DMS153 treated with DMSO at 0.1 percent for 48 hours (cell line): ENCODE measurements around the gene OR2D2.
"Not testable (repeated sequence)": the region's sequence is repeated elsewhere in the genome, so short reads cannot be mapped to it uniquely, and the experiment has no call there.

Experiments used
- DNase-seq: peaks from one replicate; lab custom pipeline; 2025; ENCODE audit not compliant: unreplicated experiment; lab: John Stamatoyannopoulos, UW

OR2D2 gene

DNA sequence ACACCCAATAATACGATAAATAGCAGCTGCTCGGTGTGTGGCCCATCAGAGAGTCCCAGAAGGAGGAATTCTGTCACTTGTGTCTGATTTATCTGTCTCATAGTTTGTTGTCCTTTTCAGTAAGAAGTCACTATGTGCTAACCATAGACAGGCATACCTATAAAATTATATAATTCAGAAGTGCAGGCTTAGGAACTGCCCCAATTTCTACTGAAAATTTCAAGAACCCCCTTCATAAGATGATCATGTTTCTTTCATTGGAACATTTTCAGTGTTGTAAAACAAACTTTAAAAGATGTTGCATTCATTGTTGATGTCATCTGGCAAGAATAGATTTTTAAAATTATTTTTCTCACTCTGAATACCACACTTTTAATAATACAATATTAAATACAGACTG lies at the start of gene OR2D2:
Gene OR2D2, minus strand, starts transcription at position 101 of the 400 bp plus-strand sequence. Its CDS starts 0 bp downstream, at position 101.
- no peak for DNase-seq

DNA sequence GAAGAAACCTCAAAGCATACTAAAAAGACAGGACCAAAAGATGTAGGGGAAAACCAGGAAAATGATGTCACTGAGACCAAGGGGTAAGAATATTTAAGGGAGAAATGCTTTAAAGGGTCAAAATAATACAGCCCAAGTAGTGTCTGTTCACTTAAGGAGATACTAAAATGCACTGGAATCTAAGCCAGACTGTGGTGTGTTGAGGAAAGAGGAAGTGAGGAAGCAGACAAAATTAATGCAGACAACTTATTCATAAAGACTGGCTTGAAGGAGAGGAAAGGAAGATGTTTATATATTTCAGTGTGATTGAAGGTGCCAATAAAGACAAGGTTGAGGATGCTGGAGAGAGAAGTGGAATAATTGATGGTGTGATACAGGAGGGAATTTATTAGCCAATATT lies 49.7 kb upstream of the OR2D2 start:
- no peak for DNase-seq

DNA sequence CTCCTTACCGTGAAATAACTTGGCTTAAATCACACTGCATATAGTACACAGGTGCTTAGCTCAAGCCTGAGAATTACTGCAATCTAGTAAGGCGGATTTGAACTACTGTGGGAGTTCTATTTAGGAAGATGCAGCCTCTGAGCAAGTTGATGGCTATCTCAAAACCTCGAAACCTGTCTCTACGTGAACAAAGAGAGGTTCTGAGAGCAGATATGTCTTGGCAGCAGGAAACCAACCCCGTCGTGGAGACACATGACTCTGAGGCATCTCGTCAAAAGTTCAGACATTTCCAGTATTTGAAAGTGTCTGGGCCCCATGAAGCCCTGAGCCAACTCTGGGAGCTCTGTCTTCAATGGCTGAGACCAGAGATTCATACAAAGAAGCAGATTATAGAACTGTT lies 39.8 kb upstream of the OR2D2 start:
- no peak for DNase-seq

DNA sequence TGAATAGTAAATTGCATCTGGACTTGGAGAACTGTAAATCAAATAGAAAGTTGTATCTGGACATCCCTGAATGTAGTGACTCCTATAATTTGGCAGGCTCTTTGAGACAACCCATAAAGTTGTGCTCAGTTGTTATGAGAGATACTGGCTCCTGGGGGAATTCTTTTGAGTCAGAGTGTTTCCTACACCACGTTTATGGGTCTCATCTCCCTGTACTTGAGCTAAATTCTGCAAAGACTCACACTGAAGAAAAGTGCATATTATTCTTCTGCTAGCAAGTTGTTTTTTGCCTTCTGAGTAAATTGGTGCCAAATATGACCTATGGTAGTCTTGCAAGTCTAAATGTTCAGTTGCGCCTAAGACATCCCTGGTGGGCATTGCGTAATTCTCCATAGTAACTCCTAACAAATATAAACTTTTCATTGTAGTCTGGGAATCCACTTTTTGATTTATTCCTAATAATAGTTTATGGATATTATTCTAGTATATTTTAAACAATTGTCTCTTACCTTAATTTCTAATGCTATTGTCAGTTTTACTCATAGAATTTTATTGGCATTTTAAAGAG lies 38.9 kb upstream of the OR2D2 start:
- DNase-seq, result no peak

- no peak for DNase-seq
Measured at GRCh38 chr11:6928916-6929315, 36.6 kb upstream of the OR2D2 start.

DNA sequence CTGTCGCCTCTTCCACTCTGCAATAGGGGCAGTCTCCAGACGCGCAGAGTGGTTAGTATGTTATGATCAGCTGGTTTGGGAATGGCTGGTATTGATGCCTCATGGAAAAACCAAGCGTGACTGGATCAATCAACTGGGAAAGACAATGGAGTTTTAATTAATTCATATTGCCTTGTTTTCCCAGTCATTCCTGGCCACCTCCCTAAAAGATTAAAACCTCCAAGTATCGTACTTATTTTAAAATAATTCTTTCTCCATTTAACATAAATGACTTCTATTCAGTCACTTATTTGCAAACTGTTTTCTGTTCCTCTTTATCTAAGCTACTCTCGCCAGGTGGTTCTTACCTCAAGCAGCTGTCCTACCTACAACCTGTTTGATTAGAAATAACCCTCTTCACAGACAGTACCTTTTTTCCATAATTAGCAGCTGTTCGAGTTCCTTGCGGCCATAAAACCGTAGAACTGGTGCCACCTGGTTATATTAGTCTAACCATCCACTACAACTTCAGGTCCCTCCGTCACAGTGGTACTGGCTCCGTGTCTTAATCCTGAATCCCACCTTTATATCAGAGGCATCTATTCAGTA lies 34.8 kb upstream of the OR2D2 start:
- no peak for DNase-seq

- peak; percentile 67 for DNase-seq
Measured at GRCh38 chr11:6926208-6927029, 34.1 kb upstream of the OR2D2 start, which contains the start of gene ZNF215. TSS of gene ZNF215 (plus strand) at chr11:6926426. CDS start at chr11:6932273, 5,847 bp downstream.

DNA sequence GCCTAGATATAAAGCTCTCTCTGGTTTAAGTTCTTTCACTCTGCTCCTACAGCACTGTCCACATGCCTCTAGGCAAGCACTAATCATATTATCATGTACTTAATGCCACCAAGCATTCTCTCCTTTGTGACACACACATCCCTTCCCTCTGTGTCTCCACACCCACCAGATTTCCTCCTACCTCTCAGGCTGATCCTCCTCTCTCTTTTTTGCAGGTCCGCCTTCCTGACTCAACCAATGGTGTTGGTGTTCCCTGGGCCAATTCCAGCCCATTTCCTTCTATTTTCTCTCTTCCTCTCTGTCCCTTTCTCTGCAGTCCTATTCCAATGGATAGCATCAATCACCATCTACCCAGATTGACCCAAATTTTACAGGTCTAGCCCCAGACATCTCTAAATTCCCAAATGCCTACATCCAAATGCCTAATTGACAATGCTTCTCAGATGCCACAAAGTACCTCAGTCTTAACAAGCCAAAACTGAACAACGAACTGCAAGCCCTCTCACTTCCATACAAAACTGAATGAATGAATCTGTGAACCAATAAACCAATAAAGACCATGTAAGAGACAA lies 33.4 kb upstream of the OR2D2 start:
- peak; percentile 32 for DNase-seq

DNA sequence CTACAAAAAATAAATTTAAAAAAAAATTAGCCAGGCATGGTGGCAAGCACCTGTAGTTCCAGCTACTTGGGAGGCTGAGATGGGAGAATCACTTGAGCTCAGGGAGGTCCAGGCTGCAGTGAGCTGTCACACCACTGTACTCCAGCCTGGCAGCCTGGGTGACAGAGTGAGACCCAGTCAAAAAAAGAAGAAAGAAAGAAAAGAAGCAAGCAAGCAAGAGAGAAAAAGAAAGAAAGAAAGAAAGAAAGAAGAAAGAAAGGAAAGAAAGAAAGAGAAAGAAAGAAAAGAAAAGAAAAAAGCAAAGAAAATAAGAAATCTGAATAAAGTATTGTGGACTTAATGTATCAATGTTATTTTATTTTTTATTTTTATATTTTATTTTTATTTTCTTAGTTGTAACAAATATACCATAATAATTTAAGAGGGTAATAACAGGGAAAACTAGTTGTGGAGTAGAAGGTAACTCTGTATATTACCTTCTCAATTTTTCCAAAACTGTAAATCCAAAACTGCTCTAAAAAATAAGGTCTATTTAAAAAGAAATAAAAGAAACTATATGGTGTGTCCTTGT lies 32.8 kb upstream of the OR2D2 start:
- no peak for DNase-seq

- no peak for DNase-seq
Measured at GRCh38 chr11:6920702-6921101, 28.4 kb upstream of the OR2D2 start, which contains the start of gene OR2D3. TSS of gene OR2D3 (plus strand) at chr11:6921002. CDS start at chr11:6921002, 0 bp downstream.

GRCh38 chr11:6919698-6920097 lies 27.4 kb upstream of the OR2D2 start:
- DNase-seq, result no peak

DNA sequence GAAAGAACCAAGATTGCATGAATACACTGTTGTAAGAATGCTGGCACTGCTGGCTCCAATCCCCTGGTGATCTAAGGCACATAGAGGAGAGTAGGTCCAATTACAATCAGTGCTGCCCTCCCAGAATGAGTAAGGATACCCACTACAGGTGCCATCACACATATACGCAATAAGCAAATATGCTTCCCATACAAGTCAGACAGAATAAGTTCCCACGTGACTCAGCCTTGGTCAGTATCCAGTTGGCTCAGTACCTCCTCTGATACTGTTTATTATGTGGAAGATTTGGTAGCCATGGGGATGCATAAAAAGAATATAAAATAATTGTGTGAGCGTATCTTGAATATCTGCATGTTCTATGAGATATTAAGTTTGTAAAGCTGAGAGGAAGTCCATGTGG lies 19.6 kb upstream of the OR2D2 start:
- DNase-seq, result no peak

DNA sequence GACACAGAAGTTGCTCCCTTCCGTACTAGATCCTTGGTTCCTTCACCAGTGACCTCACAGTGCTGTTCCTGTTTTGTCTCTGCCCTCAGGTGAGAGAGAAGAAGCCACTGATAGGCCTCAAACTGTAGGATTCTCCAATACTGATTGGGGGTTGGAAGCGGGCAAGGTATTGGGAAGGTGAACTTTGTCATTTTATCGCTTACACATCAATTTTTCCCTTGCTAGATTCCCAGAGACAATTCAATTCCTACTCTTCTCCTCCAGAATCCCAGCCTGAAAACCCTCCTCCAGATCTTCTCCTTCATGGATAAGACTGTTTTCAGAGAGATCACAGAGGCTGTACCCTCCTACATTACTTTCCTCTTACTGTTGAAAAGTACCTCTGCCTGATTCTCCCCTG lies 19.1 kb upstream of the OR2D2 start:
- no peak for DNase-seq

DNA sequence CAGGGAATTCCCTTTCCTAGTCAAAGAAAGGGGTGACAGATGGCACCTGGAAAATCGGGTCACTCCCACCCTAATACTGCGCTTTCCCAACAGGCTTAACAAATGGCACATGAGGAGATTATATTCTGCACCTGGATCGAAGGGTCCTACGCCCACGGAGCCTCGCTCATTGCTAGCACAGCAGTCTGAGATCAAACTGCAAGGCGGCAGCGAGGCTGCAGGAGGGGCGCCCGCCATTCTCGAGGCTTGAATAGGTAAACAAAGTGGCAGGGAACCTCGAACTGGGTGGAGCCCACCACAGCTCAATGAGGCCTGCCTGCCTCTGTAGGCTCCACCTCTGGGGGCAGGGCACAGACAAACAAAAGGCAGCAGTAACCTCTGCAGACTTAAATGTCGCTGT lies 12.5 kb upstream of the OR2D2 start:
- not testable (repeated sequence) for DNase-seq

DNA sequence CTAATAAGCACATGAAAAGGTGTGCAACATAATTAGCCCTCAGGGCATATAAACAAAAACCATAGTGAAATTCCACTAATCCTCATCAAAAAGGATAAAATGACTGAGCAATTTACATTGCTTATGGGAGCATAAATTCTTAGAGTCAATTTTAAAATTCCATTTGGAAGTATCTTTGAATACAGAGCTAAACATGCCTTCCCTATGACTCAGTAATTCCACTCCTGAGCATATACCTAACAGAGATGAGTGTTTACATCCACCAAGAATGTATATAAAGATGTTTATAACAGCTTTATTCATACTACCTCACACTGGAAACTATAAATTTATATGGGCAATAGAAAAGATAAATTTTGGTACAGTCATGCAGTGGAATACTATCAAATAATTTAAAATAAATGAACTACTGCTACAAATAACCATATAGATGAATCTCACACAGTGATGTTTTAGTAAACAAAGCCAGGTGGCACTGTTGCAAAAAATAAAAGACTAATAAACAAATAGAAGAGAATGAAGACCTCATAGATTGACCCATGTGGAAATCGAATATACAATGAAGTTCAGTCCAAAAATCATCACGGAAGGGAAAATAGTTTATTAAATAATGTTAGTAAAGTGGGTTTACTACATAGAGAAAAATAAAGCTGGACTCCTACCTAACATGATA lies 8.2 kb upstream of the OR2D2 start:
- no peak for DNase-seq

- DNase-seq, result no peak
Measured at GRCh38 chr11:6898911-6899310, 6.6 kb upstream of the OR2D2 start.

DNA sequence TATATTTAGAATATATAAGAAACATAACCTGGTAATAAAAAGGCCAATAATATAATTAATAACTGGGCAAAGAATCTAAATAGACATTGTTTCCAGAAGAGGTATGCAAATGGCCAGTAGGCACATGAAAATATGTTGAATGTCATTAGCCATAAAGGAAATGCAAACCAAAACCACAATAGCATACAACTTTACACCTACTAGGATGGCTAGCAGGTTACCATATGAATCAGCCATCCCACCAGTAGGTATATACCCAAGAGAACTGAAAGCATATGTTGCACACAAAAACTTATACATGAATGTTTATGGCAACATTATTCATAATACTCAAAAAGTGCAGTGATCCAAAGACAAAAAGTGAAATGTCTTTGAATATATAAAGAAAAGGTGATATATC lies 2.7 kb upstream of the OR2D2 start:
- DNase-seq, result no peak

GRCh38 chr11:6894097-6894496 lies 1.8 kb upstream of the OR2D2 start:
- no peak for DNase-seq

DNA sequence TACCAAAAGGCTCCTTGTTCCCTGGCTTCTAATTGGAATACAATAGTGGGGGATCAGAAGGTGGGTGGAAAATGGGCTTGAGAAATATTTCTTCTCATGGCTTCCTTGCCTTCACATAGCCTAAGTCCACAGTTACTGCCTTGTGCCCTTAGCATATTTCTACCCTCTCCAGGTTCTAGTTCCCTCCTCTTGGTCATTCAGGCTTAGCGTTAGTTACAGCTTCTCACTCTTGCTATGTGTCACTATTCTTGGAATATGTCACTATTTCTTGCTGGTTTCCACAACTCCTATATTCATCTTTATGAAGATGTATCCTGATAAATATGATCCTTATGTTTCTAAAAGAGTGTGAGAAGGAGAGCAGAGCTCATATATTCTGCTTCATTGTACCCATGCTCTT lies 2.5 kb downstream of the OR2D2 start:
- no peak for DNase-seq

- no peak for DNase-seq
Measured at GRCh38 chr11:6888830-6889229, 3.5 kb downstream of the OR2D2 start.

DNA sequence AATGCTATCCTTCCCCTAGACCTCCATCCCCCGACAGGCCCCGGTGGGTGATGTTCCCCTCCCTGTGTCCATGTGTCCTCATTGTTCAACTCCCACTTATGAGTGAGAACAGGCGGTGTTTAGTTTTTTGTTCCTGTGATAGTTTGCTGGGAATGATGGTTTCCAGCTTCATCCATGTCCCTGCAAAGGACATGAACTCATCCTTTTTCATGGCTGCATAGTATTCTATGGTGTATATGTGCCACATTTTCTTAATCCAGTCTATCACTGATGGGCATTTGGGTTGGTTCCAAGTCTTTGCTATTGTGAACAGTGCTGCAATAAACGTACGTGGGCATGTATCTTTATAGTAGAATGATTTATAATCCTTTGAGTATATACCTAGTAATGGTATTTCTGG lies 4.6 kb downstream of the OR2D2 start:
- DNase-seq, result not testable (repeated sequence)
